Fibroblast of skin of abdomen (primary cell): ENCODE results near the gene PCBD1.

Source experiments
- DNase-seq: peaks from one replicate; pipeline ENCODE4 v3.0.0-alpha.2; 2013

Gene PCBD1

GRCh38 chr10:70901276-70901878 is 13.0 kb upstream of the PCBD1 start:
- DNase-seq: no peak

GRCh38 chr10:70899096-70899495 is 10.7 kb upstream of the PCBD1 start:
- no peak for DNase-seq

GRCh38 chr10:70898687-70899086 is 10.3 kb upstream of the PCBD1 start:
- DNase-seq: no peak

- no peak for DNase-seq
Observed at GRCh38 chr10:70896551-70896950, 8.2 kb upstream of the PCBD1 start.

GRCh38 chr10:70894416-70894815 is 6.1 kb upstream of the PCBD1 start:
- no peak for DNase-seq

- DNase-seq: no peak
Observed at GRCh38 chr10:70893227-70894006, 5.1 kb upstream of the PCBD1 start.

GRCh38 chr10:70892631-70893030 is 4.3 kb upstream of the PCBD1 start:
- DNase-seq: no peak

- DNase-seq: peak; percentile 42
Observed at GRCh38 chr10:70891627-70892026, 3.3 kb upstream of the PCBD1 start.

GRCh38 chr10:70890917-70891431 is 2.6 kb upstream of the PCBD1 start:
- DNase-seq: peak; percentile 14

GRCh38 chr10:70889291-70889690 is 926 bp upstream of the PCBD1 start:
- DNase-seq: no peak

GRCh38 chr10:70886921-70887665 is 1.3 kb downstream of the PCBD1 start:
- DNase-seq: no peak

GRCh38 chr10:70885931-70886903 is 2.1 kb downstream of the PCBD1 start:
- DNase-seq: no peak

- DNase-seq: peak; percentile 44
Observed at GRCh38 chr10:70885481-70885880, 2.9 kb downstream of the PCBD1 start.

- peak; percentile 59 for DNase-seq
Observed at GRCh38 chr10:70884741-70885140, 3.6 kb downstream of the PCBD1 start.

- DNase-seq: peak; percentile 69
Observed at GRCh38 chr10:70880077-70880534, 8.3 kb downstream of the PCBD1 start.

- no peak for DNase-seq
Observed at GRCh38 chr10:70879207-70879606, 9.2 kb downstream of the PCBD1 start.

- no peak for DNase-seq
Observed at GRCh38 chr10:70874061-70874460, 14.3 kb downstream of the PCBD1 start.

- no peak for DNase-seq
Observed at GRCh38 chr10:70872291-70872690, 16.1 kb downstream of the PCBD1 start.

- no peak for DNase-seq
Observed at GRCh38 chr10:70866424-70866823, 21.9 kb downstream of the PCBD1 start.

GRCh38 chr10:70864935-70865334 is 23.4 kb downstream of the PCBD1 start:
- no peak for DNase-seq

GRCh38 chr10:70863470-70864160 is 24.8 kb downstream of the PCBD1 start:
- no peak for DNase-seq
